CD4-positive, alpha-beta T cell (primary cell): ENCODE data around the gene COX4I1. TPM values are rescaled to one million over a fixed set of nuclear protein-coding genes. Genes with fewer than 3 reads are reported as not detected.

Experiments used
- ATAC-seq: fragments of 200-7000 bp; cut with Tn5 transposase; one replicate; pipeline ENCODE4 v1.10.0; 2022; ENCODE audit warnings: mild to moderate bottlenecking; ENCODE audit not compliant: poor library complexity
- CTCF ChIA-PET: fragments of 350-600 bp; sonication (Branson Sonifier 250); formaldehyde crosslinking; loops from one replicate; lab custom pipeline; 2021; ENCODE audit warnings: antibody characterized with exemption, inconsistent platforms; lab: Charles Lee
- POLR2A ChIA-PET: fragments of 350-600 bp; sonication (Branson Sonifier 250); formaldehyde crosslinking; loops from one replicate; lab custom pipeline; 2021; ENCODE audit warnings: antibody characterized with exemption, inconsistent platforms; lab: Charles Lee
- DNase-seq, 14 experiments: peaks; one replicate each; pipeline ENCODE4 v3.0.0-alpha.2; 2013 to 2020; ENCODE audit warnings: mixed read lengths in 2 of 14
- H3K27ac ChIP-seq, 2 donors: one replicate each; pipeline versions ENCODE4 v1.5.1 to v1.7.0; 2013; ENCODE audit warnings: low read length in 2 of 2, low read depth in 1 of 2, mild to moderate bottlenecking in 1 of 2
- H3K27me3 ChIP-seq, 2 experiments: 1 replicate in 1 of 2; 2 replicates in 1 of 2; pipeline versions ENCODE4 v1.6.1 to v1.7.0; 2013; ENCODE audit warnings: low read length in 2 of 2, control low read depth in 1 of 2, mild to moderate bottlenecking in 1 of 2, moderate library complexity in 1 of 2; ENCODE audit not compliant: insufficient read depth in 2 of 2, control insufficient read depth in 1 of 2
- H3K36me3 ChIP-seq: one replicate; pipeline ENCODE4 v1.6.1; 2013; ENCODE audit warnings: low read length, control low read depth; ENCODE audit not compliant: insufficient read depth
- H3K4me1 ChIP-seq: one replicate; pipeline ENCODE4 v1.6.1; 2013; ENCODE audit warnings: low read length, control low read depth; ENCODE audit not compliant: insufficient read depth
- H3K4me3 ChIP-seq: one replicate; pipeline ENCODE4 v1.5.1; 2013; ENCODE audit warnings: mild to moderate bottlenecking, low read length, moderate library complexity
- H3K9me3 ChIP-seq, 2 experiments: 1 replicate in 1 of 2; 2 replicates in 1 of 2; pipeline versions ENCODE4 v1.6.1 to v1.7.0; 2013; ENCODE audit warnings: low read length in 2 of 2, mild to moderate bottlenecking in 2 of 2, control low read depth in 1 of 2, moderate library complexity in 1 of 2; ENCODE audit not compliant: control insufficient read depth in 1 of 2, insufficient read depth in 1 of 2
- H3K27ac Mint-ChIP-seq: one replicate; pipeline ENCODE4 v1.8.0; 2020; ENCODE audit warnings: mixed read lengths
- H3K27me3 Mint-ChIP-seq: one replicate; pipeline ENCODE4 v1.8.0; 2021; ENCODE audit warnings: mixed read lengths
- H3K36me3 Mint-ChIP-seq: one replicate; pipeline ENCODE4 v1.8.0; 2021; ENCODE audit warnings: low read depth, mixed read lengths
- H3K4me1 Mint-ChIP-seq: one replicate; pipeline ENCODE4 v1.8.0; 2021; ENCODE audit warnings: low read depth, mixed read lengths
- H3K4me3 Mint-ChIP-seq: one replicate; pipeline ENCODE4 v1.8.0; 2020; ENCODE audit warnings: mild to moderate bottlenecking, mixed read lengths
- H3K9me3 Mint-ChIP-seq: one replicate; pipeline ENCODE4 v1.8.0; 2020; ENCODE audit warnings: mixed read lengths
- intact Hi-C, 2 experiments: fragments of 100-400 bp; cut with DNase I in 1 of 2; cut with micrococcal nuclease in 1 of 2; formaldehyde crosslinking; loops; one replicate each; pipeline versions ENCODE4 v1.15.1 to v1.9.0; 2023 to 2025; cut with DNase I, micrococcal nuclease
- total RNA-seq, 174 experiments: library from RNA in 2 of 174; stranded (reverse) in 2 of 174; gene quantifications; one replicate each; pipeline ENCODE4 v1.2.3 and lab custom pipeline; 2021 to 2026
- TF ChIP-seq, protein P1 (sequence below): fragments of 200-600 bp; IDR thresholded peaks from one replicate; pipeline ENCODE4 v1.8.0; 2022; ENCODE audit warnings: antibody characterized with exemption, mild to moderate bottlenecking

COX4I1 gene
- total RNA-seq, 2 experiments from 2014 or later, result 749 to 750 TPM

DNA sequence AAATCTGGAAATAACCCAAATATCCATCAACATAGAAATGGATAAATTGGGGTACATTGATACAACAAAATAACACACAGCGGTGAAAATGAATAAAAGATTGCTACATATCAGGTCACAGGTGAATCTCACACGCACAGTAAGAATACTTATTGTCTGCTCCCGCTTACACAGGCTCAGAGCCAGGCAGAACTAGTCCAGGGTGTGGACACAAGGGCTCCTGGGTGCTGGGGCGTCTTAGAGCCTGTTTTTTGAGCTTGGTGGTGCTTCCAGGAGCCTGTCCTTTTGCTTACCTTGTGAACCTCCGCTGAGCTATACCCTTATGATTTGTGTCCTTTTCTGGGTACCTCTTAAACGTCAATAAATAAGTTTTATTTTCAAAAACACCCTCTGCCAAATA is 28.8 kb upstream of the COX4I1 start:
- no peaks in the 10 kb centered on the region for H3K9me3 Mint-ChIP-seq
- CTCF ChIA-PET, result no interaction called here
- POLR2A ChIA-PET, result no interaction called here

DNA sequence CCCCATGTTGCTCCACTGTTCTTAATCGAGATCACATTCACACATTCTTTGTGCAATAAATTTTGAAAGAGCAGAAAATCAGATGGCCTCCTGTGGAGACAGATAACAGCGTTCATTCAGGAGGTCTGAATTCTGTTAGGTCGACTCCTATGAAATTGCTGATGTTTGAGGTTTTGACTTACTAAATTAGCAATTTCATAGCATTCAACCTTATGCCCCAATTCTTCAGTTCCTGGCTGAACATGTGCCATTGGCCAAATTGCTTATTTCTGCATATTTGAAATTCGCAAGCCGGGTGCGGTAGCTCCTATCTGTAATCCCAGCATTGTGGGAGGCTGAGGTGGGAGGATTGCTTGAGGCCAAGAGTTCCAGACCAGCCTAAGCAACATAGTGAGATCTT is 26.5 kb upstream of the COX4I1 start:
- no peak overlapping the region for H3K4me3 Mint-ChIP-seq

More for the DNA sequence above, 28.8 kb upstream of the COX4I1 start:
- ATAC-seq (no peak), DNase-seq (no peak)
- Histone ChIP-seq H3K36me3 (peaks cover 4% of the 10 kb centered on the region), H3K27ac (no peak overlapping the region), H3K4me3 (no peak overlapping the region), H3K9me3 (no peaks in the 10 kb centered on the region), H3K27me3 (no peaks in the 10 kb centered on the region), H3K4me1 (no peaks in the 10 kb centered on the region)
- Mint-ChIP-seq H3K27me3 (no peaks in the 10 kb centered on the region), H3K4me1 (no peaks in the 10 kb centered on the region), H3K27ac (no peak overlapping the region), H3K36me3 (peaks cover 14% of the 10 kb centered on the region), H3K4me3 (no peak overlapping the region)
- TF ChIP-seq, protein P1, sequence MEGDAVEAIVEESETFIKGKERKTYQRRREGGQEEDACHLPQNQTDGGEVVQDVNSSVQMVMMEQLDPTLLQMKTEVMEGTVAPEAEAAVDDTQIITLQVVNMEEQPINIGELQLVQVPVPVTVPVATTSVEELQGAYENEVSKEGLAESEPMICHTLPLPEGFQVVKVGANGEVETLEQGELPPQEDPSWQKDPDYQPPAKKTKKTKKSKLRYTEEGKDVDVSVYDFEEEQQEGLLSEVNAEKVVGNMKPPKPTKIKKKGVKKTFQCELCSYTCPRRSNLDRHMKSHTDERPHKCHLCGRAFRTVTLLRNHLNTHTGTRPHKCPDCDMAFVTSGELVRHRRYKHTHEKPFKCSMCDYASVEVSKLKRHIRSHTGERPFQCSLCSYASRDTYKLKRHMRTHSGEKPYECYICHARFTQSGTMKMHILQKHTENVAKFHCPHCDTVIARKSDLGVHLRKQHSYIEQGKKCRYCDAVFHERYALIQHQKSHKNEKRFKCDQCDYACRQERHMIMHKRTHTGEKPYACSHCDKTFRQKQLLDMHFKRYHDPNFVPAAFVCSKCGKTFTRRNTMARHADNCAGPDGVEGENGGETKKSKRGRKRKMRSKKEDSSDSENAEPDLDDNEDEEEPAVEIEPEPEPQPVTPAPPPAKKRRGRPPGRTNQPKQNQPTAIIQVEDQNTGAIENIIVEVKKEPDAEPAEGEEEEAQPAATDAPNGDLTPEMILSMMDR, result no peak
- intact Hi-C loops, result no loop called here

DNA sequence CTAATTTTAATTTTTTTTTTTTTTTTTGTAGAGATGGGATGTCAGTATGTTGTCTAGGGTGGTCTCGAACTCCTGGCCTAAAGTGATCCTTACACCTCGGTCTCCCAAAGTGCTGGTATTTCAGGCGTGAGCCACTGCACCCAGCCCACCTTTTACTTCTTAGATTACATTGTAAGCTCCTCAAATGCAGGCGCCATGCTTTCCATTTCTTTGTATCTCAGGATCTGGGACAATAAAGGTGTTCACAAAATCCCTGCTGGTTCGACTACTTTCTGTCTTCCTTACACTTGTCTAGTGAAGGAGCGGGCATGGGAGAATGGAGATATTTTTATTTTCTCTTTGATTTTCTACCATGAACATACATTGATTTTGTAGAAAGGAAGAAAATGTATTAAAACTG is 25.4 kb upstream of the COX4I1 start:
- Mint-ChIP-seq H3K4me1 (no peaks in the 10 kb centered on the region), H3K36me3 (peaks cover 45% of the 10 kb centered on the region), H3K9me3 (no peaks in the 10 kb centered on the region), H3K4me3 (no peak overlapping the region), H3K27ac (no peak overlapping the region), H3K27me3 (no peaks in the 10 kb centered on the region)
- ATAC-seq (no peak), DNase-seq (no peak)
- Histone ChIP-seq H3K4me1 (no peaks in the 10 kb centered on the region), H3K36me3 (peaks cover 23% of the 10 kb centered on the region), H3K9me3 (no peaks in the 10 kb centered on the region), H3K27ac (no peak overlapping the region), H3K4me3 (no peak overlapping the region), H3K27me3 (no peaks in the 10 kb centered on the region)
- TF ChIP-seq, protein P1, result no peak
- ChIA-PET POLR2A (no interaction called here), CTCF (no interaction called here)
- intact Hi-C loops, result no loop called here

More for the DNA sequence above, 26.5 kb upstream of the COX4I1 start:
- peaks cover 34% of the 10 kb centered on the region for H3K36me3 Mint-ChIP-seq
- Histone ChIP-seq H3K4me1 (no peaks in the 10 kb centered on the region), H3K27me3 (no peaks in the 10 kb centered on the region), H3K36me3 (peaks cover 12% of the 10 kb centered on the region), H3K4me3 (no peak overlapping the region), H3K27ac (no peak overlapping the region), H3K9me3 (no peaks in the 10 kb centered on the region)
- POLR2A ChIA-PET, result no interaction called here
- ATAC-seq (no peak), DNase-seq (no peak)
- H3K27me3 Mint-ChIP-seq, result no peaks in the 10 kb centered on the region
- intact Hi-C loops, result no loop called here
- TF ChIP-seq, protein P1, result no peak
- CTCF ChIA-PET, result no interaction called here
- no peaks in the 10 kb centered on the region for H3K9me3 Mint-ChIP-seq
- no peaks in the 10 kb centered on the region for H3K4me1 Mint-ChIP-seq
- H3K27ac Mint-ChIP-seq, result no peak overlapping the region
